NCI-H1417 treated with DMSO at 0.1 percent for 48 hours (cell line): ENCODE results near the gene ANKRD30B.
"Not testable (repeated sequence)": the region's sequence is repeated elsewhere in the genome, so short reads cannot be mapped to it uniquely, and the experiment has no call there.

Experiments used
- DNase-seq: peaks from one replicate; lab custom pipeline; 2025; lab: John Stamatoyannopoulos, UW

Gene ANKRD30B

DNA sequence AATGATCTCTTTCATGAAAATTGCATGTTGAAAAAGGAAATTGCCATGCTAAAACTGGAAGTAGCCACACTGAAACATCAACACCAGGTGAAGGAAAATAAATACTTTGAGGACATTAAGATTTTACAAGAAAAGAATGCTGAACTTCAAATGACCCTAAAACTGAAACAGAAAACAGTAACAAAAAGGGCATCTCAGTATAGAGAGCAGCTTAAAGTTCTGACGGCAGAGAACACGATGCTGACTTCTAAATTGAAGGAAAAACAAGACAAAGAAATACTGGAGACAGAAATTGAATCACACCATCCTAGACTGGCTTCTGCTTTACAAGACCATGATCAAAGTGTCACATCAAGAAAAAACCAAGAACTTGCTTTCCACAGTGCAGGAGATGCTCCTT, 103.6 kb downstream of the ANKRD30B start:
- DNase-seq, result not testable (repeated sequence)

DNA sequence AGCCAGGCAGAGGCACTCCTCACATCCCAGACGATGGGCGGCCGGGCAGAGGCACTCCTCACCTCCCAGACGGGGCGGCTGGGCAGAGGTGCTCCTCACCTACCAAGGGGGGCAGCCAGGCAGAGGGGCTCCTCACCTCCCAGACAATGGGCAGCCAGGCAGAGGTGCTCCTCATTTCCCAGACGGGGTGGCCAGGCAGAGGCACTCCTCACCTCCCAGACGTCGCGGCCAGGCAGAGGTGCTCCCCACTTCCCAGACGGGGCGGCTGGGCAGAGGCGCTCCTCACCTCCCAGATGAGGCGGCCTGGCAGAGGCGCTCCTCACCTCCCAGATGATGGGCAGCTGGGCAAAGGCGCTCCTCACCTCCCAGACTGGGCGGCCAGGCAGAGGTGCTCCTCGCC, 107.7 kb downstream of the ANKRD30B start:
- DNase-seq, result not testable (repeated sequence)

DNA sequence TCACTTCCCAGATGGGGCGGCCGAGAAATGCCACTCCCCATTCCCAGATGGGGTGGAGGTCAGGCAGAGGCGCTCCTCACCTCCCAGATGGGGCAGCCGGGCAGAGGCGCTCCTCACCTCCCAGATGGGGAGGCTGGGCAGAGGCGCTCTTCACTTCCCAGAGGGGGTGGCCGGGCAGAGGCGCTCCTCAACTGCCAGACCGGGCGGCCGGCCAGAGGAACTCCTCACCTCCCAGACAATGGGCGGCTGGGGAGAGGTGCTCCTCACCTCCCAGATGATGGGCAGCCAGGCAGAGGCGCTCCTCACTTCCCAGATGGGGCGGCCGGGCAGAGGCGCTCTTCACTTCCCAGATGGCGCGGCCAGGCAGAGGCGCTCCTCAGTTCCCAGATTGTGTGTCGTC, 108.3 kb downstream of the ANKRD30B start:
- not testable (repeated sequence) for DNase-seq

DNA sequence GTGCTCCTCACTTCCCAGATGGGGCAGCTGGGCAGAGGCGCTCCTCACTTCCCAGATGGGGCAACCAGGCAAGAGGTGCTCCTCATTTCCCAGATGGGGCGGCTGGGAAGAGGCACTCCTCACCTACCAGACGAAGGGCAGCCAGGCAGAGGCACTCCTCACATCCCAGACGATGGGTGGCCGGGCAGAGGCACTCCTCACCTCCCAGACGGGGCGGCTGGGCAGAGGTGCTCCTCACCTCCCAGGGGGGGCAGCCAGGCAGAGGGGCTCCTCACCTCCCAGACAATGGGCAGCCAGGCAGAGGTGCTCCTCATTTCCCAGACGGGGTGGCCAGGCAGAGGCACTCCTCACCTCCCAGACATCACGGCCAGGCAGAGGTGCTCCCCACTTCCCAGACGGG, 110.5 kb downstream of the ANKRD30B start:
- not testable (repeated sequence) for DNase-seq

DNA sequence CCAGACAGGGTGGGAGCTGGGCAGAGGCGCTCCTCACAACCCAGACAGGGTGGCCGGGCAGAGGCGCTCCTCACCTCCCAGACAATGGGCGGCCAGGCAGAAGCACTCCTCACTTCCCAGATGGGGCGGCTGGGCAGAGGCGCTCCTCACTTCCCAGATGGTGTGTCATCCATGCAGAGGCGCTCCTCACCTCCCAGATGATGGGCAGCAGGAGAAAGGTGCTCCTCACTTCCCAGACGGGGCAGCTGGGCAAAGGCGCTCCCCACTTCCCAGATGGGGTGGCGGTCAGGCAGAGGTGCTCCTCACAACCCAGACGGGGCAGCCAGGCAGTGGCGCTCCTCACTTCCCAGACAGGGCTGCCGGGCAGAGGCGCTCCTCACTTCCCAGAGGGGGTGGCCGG, 112.0 kb downstream of the ANKRD30B start:
- DNase-seq, result not testable (repeated sequence)

DNA sequence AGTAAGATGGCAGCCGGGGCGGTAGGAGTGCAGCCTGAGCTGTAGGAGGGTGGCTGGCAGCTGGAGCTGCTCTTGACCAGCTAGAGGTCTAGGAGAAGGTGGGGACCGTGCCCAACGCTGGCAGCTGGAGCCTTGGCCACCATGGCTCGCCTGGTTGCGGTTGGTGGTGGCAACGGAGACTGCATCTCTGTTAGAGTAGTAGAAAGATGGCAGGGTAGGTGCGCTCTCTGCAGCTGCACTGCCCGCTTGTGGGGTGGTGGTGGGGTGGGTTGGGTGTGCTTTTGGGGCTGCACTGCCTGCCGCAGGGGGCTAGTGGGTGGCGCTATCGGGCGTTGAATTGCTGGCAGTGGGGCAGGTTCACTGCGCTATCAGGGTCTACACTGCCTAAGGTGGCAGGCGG, 118.5 kb downstream of the ANKRD30B start:
- DNase-seq, result not testable (repeated sequence)

DNA sequence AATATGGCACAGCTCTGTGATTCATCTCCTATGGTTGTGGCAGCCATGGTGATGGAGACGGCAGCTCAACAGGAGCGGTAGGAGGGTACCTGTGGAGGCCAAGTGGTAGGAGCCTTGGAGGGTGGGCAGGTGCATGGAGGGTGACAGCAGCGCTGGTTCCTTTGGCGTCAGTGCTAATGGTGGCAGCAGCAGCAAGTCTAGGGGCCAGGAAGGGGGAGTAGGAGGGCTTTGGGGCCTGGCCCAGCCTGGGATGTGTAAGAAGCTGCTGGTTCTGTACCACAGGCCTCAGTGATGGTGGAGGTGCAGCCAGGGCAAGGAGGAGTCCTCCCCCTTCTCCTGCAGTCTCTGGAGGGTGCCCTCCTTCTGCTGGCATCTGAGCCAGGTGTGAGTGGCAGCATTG, 120.0 kb downstream of the ANKRD30B start:
- not testable (repeated sequence) for DNase-seq

DNA sequence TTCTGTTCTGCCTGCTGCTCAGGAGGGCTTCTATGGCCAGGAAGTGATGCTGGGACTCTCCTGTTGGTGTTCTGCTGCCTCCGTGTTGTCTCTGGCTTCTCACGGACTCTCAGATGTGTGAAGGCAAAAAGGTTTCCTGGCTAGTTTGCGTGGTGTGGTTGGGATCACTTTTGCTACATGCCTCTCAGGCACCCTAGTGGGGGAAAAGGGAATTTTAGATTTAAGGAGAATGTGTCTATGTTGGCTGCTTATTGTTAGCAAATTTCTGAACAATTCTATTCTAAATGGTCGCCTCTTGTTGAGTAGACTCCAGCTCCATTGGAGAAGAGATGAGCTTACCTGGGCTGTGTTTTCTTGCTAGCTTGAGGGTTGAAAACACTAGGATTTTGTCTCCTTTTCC, 120.9 kb downstream of the ANKRD30B start:
- not testable (repeated sequence) for DNase-seq

DNA sequence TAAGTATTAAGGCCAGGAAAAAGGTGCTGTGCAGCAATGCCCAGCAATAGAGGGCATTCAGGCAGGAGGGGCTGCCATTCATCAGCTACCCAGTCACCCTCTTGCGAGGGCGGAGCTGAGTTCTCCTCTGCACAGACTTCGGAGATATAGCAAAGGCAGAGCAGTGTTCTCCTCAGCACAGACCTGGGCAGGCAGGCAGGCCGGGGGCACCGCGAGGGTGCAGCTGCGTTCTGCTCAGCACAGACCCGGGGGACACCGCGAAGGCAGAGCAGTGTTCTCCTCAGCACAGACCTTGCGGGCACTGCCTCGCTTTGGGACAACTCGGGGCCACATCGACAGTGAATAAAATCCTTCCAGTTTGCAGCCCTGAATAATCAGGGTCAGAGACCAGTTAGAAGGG, 130.9 kb downstream of the ANKRD30B start:
- DNase-seq, result not testable (repeated sequence)

DNA sequence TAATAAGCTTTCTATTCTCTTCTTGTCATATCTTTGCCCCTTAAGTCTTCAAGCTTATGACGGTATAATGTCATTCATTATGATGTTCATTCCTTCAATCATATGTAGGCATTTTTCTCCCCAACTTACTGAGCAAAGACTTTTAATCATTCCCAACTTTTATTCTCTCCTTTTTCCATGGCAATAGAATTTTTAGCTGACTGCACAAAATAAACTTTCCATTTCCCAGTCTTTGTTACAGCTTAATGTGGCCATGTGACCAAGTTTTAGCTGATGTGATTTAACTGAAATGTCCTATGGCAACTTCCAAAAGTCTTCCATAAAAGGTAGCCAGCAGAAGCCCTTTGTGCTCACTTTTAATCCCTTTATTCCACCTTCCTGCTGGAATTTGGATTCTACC, 152.5 kb downstream of the ANKRD30B start:
- no peak for DNase-seq
